ENCODE results near the gene FOXI2. TPM values are rescaled to one million over a fixed set of nuclear protein-coding genes. Genes with fewer than 3 reads are reported as not detected.
A peak's percentile ranks its signal among the peaks of the same experiment; 100 is the strongest.

FOXI2 gene
- total RNA-seq, 4 donors from 2014 or later = 0.39 to 1.4 TPM; not detected in 2

DNA sequence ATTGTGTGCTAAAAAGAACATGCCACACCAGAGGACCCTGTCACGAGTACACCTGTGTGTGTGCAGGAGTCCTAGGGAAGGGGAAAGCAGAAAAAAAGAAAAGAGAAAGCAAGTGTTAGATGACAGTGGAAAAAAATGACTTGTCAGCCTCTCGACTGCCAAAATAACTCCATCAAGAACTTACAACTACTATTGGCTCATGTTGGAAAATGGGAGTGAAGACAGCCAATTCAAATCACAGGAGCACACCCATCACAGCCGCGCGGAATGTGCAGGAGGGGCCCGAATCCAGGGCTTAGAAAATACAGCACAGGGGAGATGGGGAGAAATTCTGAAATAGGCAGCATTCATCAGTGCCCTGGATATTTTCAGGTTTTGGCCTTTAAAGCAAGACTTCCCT, 38.1 kb upstream of the FOXI2 start:
- H3K9me3 ChIP-seq = no peaks in the 10 kb centered on the region
- no peak for DNase-seq (ENCODE audit: low spot score in 2 of 2)
- peaks cover 25% of the 10 kb centered on the region for H3K27me3 ChIP-seq
- H3K27ac ChIP-seq = no peak overlapping the region
- no peaks in the 10 kb centered on the region for H3K4me1 ChIP-seq
- H3K36me3 ChIP-seq = no peaks in the 10 kb centered on the region
- no peak overlapping the region for H3K4me3 ChIP-seq
- WGBS = 48% methylated on average over 6 of the region's 6 CpGs
- TF ChIP-seq, protein P1, sequence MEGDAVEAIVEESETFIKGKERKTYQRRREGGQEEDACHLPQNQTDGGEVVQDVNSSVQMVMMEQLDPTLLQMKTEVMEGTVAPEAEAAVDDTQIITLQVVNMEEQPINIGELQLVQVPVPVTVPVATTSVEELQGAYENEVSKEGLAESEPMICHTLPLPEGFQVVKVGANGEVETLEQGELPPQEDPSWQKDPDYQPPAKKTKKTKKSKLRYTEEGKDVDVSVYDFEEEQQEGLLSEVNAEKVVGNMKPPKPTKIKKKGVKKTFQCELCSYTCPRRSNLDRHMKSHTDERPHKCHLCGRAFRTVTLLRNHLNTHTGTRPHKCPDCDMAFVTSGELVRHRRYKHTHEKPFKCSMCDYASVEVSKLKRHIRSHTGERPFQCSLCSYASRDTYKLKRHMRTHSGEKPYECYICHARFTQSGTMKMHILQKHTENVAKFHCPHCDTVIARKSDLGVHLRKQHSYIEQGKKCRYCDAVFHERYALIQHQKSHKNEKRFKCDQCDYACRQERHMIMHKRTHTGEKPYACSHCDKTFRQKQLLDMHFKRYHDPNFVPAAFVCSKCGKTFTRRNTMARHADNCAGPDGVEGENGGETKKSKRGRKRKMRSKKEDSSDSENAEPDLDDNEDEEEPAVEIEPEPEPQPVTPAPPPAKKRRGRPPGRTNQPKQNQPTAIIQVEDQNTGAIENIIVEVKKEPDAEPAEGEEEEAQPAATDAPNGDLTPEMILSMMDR (IDR thresholded peaks at IDR 0.05) = no peak
- TF ChIP-seq POLR2A (IDR thresholded peaks at IDR 0.05) (no peak), EP300 (IDR thresholded peaks at IDR 0.05) (no peak), POLR2AphosphoS5 (IDR thresholded peaks at IDR 0.05) (no peak)

DNA sequence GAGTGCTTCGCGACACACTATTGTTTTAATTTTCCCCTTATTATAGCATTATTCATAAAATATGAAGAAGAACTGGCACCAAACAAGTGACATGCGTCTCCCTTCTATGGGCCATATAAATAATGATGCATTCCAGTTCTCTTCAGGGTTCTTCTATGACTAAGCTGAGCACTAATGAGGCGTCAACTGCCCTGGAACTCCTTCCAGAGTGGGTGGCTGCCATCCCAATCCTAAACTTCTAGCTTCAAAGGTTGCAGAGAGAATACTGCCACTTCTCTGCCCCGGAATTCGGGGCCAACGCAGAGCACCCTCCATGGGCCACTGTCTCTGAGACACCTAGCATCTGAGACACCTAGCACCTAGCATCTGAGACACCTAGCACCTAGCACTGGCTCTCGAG, 37.7 kb upstream of the FOXI2 start:
- TF ChIP-seq, protein P1 (IDR thresholded peaks at IDR 0.05) = no peak
- TF ChIP-seq EP300 (IDR thresholded peaks at IDR 0.05) (no peak), POLR2AphosphoS5 (IDR thresholded peaks at IDR 0.05) (no peak), POLR2A (IDR thresholded peaks at IDR 0.05) (no peak)
- Histone ChIP-seq H3K4me1 (no peaks in the 10 kb centered on the region), H3K27me3 (peaks cover 26% of the 10 kb centered on the region), H3K36me3 (no peaks in the 10 kb centered on the region), H3K4me3 (no peak overlapping the region), H3K27ac (no peak overlapping the region), H3K9me3 (no peaks in the 10 kb centered on the region)
- DNase-seq (ENCODE audit: low spot score in 2 of 2) = no peak
- 54% methylated on average over 8 of the region's 8 CpGs for WGBS

DNA sequence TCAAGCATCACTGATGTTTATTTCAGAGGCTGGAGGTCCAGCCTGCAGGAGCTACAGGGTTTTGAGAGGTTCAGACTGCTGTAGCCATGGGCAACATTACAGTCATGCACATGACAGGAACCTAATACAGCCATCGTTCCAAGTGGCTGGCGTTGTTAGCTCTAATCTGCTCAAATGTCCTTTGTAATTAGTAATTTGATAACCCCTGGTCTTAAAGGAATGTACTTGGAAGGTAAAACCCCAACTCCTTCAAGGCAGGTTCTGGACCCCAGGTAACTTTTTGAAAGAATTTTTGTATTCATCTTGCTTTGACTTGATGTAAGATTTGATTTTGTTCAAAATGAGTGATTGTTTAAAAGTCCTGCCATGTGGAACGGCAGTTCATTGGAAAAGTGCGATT, 34.7 kb upstream of the FOXI2 start:
- Histone ChIP-seq H3K4me3 (no peak overlapping the region), H3K36me3 (no peaks in the 10 kb centered on the region), H3K9me3 (no peaks in the 10 kb centered on the region), H3K27ac (no peak overlapping the region), H3K4me1 (no peaks in the 10 kb centered on the region), H3K27me3 (peaks cover 24% of the 10 kb centered on the region)
- DNase-seq (ENCODE audit: low spot score in 2 of 2) = no peak
- TF ChIP-seq POLR2AphosphoS5 (IDR thresholded peaks at IDR 0.05) (no peak), EP300 (IDR thresholded peaks at IDR 0.05) (no peak), POLR2A (IDR thresholded peaks at IDR 0.05) (no peak)
- TF ChIP-seq, protein P1 (IDR thresholded peaks at IDR 0.05) = no peak
- WGBS = 82% methylated on average over 4 of the region's 4 CpGs

DNA sequence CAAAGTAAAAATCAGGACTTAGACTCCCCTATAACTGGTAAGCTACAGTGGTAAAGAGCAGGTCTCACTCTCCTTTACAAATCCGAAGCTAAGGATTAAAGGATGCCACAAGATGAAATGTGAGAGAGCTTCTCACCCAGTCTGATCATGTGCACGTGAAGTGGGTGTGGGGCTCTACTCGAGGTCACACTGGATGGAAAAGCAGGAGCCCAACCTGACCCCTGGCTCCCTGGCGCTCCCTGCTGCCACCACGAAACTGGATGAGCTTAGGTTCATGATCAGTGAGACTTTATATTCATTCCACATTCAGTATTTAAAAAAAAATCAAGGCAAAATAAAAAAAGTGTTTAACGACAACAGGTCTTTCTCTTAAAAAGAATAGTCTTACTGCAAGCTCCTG, 21.7 kb upstream of the FOXI2 start:
- TF ChIP-seq, protein P1 (IDR thresholded peaks at IDR 0.05) = no peak
- H3K9me3 ChIP-seq = no peaks in the 10 kb centered on the region
- H3K27me3 ChIP-seq = peaks cover 6% of the 10 kb centered on the region
- no peak for DNase-seq (ENCODE audit: low spot score in 2 of 2)
- no peaks in the 10 kb centered on the region for H3K4me1 ChIP-seq
- WGBS = 37% methylated on average over 6 of the region's 6 CpGs
- no peaks in the 10 kb centered on the region for H3K36me3 ChIP-seq
- H3K27ac ChIP-seq = no peak overlapping the region
- H3K4me3 ChIP-seq = no peak overlapping the region

DNA sequence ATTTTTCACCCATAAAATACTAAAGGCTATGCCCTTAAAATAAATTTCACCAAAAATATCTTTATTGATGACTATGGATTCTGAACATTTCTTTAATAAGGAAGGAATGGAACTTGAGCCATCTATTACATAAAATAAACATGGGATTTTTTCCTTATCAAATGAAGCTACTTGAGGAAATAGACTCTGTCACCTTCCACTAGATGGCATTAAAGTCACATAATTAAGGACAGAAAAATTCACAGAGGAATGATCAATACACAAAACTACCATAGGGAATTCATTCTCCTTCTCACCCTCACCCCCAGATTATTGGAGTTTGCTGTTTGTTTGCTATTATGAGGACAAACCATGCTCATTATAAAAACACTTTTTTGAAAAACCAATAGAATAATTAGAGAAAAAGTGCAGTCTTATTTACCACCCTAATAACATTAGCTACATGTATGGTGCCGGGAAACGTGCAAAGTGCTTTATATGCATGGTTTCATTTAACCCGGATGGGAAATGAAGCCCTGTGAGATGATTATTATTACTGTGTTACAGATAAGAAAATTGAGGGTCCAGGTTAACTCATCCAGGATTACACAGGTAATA, 21.1 kb upstream of the FOXI2 start:
- no peaks in the 10 kb centered on the region for H3K4me1 ChIP-seq

More for the DNA sequence above, 21.1 kb upstream of the FOXI2 start:
- H3K4me3 ChIP-seq = no peak overlapping the region
- H3K36me3 ChIP-seq = no peaks in the 10 kb centered on the region
- TF ChIP-seq, protein P1 (IDR thresholded peaks at IDR 0.05) = peak; percentile 3 to 23
- no peak for TF ChIP-seq POLR2A (IDR thresholded peaks at IDR 0.05)
- no peak for DNase-seq (ENCODE audit: low spot score in 2 of 2)
- H3K27ac ChIP-seq = no peak overlapping the region
- peaks cover 6% of the 10 kb centered on the region for H3K27me3 ChIP-seq
- 46% methylated on average over 3 of the region's 3 CpGs for WGBS
- no peaks in the 10 kb centered on the region for H3K9me3 ChIP-seq

All from suprapubic skin (tissue), 4 donors.